Measurements from ENCODE around the gene AP5M1. TPM values are rescaled to one million over a fixed set of nuclear protein-coding genes. Genes with fewer than 3 reads are reported as not detected.
A peak's percentile ranks its signal among the peaks of the same experiment; 100 is the strongest.
"Not testable (repeated sequence)": the region's sequence is repeated elsewhere in the genome, so short reads cannot be mapped to it uniquely, and the experiment has no call there.

The AP5M1 gene
- total RNA-seq, result 30.5 to 36.3 TPM (median 32.8 TPM) in 3 replicates

- peak within 1 kb of the TSS; percentile 99 for H3K27ac Mint-ChIP-seq
- H3K9me3 Mint-ChIP-seq, result no peaks in the 10 kb centered on the region
- peak; percentile 18 for TF ChIP-seq CTCF (IDR thresholded peaks at IDR 0.05; ENCODE audit: unreplicated experiment)
- no peaks in the 10 kb centered on the region for H3K27me3 Mint-ChIP-seq (ENCODE audit: low read depth)
- H3K4me3 Mint-ChIP-seq, result peak within 1 kb of the TSS; percentile 97
- peak; percentile 66 to 86 for DNase-seq (ENCODE audit: low spot score in 2 of 2, unreplicated experiment in 2 of 2)
- H3K4me1 Mint-ChIP-seq, result peaks cover 33% of the 10 kb centered on the region
- peaks cover 2% of the 10 kb centered on the region for H3K36me3 Mint-ChIP-seq
Observed at GRCh38 chr14:57268161-57269069, at the start of gene AP5M1, which contains the start of gene EXOC5. Gene AP5M1, plus strand, starts transcription at chr14:57268971. Its CDS starts 344 bp downstream, at chr14:57269315. Gene EXOC5, minus strand, starts transcription at chr14:57268905. Its CDS starts 257 bp downstream, at chr14:57268648.

- Mint-ChIP-seq H3K4me1 (no peaks in the 10 kb centered on the region), H3K27me3 (ENCODE audit: low read depth) (no peaks in the 10 kb centered on the region), H3K27ac (no peak overlapping the region), H3K36me3 (peaks cover 22% of the 10 kb centered on the region), H3K4me3 (no peak overlapping the region), H3K9me3 (no peaks in the 10 kb centered on the region)
- no peak for TF ChIP-seq CTCF (IDR thresholded peaks at IDR 0.05; ENCODE audit: unreplicated experiment)
- no peak for DNase-seq (ENCODE audit: low spot score in 2 of 2, unreplicated experiment in 2 of 2)
Observed at GRCh38 chr14:57221931-57222330, 46.8 kb upstream of the AP5M1 start.

GRCh38 chr14:57227083-57227482 is 41.7 kb upstream of the AP5M1 start:
- H3K27me3 Mint-ChIP-seq (ENCODE audit: low read depth), result no peaks in the 10 kb centered on the region
- H3K36me3 Mint-ChIP-seq, result peaks cover 27% of the 10 kb centered on the region
- H3K9me3 Mint-ChIP-seq, result no peaks in the 10 kb centered on the region
- no peak overlapping the region for H3K27ac Mint-ChIP-seq
- TF ChIP-seq CTCF (IDR thresholded peaks at IDR 0.05; ENCODE audit: unreplicated experiment), result no peak
- no peak overlapping the region for H3K4me3 Mint-ChIP-seq
- no peak for DNase-seq (ENCODE audit: low spot score in 2 of 2, unreplicated experiment in 2 of 2)
- no peaks in the 10 kb centered on the region for H3K4me1 Mint-ChIP-seq

- DNase-seq (ENCODE audit: low spot score in 2 of 2, unreplicated experiment in 2 of 2); H3K27me3 Mint-ChIP-seq (ENCODE audit: low read depth): not testable (repeated sequence)
- peaks cover 31% of the 10 kb centered on the region for H3K36me3 Mint-ChIP-seq
Observed at GRCh38 chr14:57228320-57228719, 40.5 kb upstream of the AP5M1 start.

GRCh38 chr14:57232006-57232405 is 36.8 kb upstream of the AP5M1 start:
- DNase-seq (ENCODE audit: low spot score in 2 of 2, unreplicated experiment in 2 of 2), result no peak
- Mint-ChIP-seq H3K9me3 (no peaks in the 10 kb centered on the region), H3K4me3 (no peak overlapping the region), H3K27me3 (ENCODE audit: low read depth) (no peaks in the 10 kb centered on the region), H3K27ac (no peak overlapping the region), H3K4me1 (no peaks in the 10 kb centered on the region), H3K36me3 (peaks cover 28% of the 10 kb centered on the region)
- no peak for TF ChIP-seq CTCF (IDR thresholded peaks at IDR 0.05; ENCODE audit: unreplicated experiment)

More at GRCh38 chr14:57228320-57228719, 40.5 kb upstream of the AP5M1 start:
- H3K27ac Mint-ChIP-seq, H3K4me1 Mint-ChIP-seq, H3K9me3 Mint-ChIP-seq, H3K4me3 Mint-ChIP-seq: not testable (repeated sequence)

- not testable (repeated sequence) for H3K4me1 Mint-ChIP-seq; H3K9me3 Mint-ChIP-seq; H3K27me3 Mint-ChIP-seq (ENCODE audit: low read depth); H3K27ac Mint-ChIP-seq; H3K36me3 Mint-ChIP-seq; DNase-seq (ENCODE audit: low spot score in 2 of 2, unreplicated experiment in 2 of 2); H3K4me3 Mint-ChIP-seq
Observed at GRCh38 chr14:57240115-57240514, 28.7 kb upstream of the AP5M1 start.
